ENCODE measurements around the gene PSMG4. TPM values are rescaled to one million over a fixed set of nuclear protein-coding genes. Genes with fewer than 3 reads are reported as not detected.

The PSMG4 gene
- total and polyA plus RNA-seq, 2 donors from 2014 or later, result 24.9 to 36.8 TPM

- H3K9me3 ChIP-seq (ENCODE audit: control insufficient read depth in 2 of 3, insufficient read depth in 1 of 3, low read length in 3 of 3), result no peaks in the 10 kb centered on the region
- no peaks in the 10 kb centered on the region for H3K27me3 ChIP-seq (ENCODE audit: control insufficient read depth, insufficient read depth, low read length)
- no peaks in the 10 kb centered on the region for H3K4me1 ChIP-seq (ENCODE audit: control insufficient read depth in 2 of 3, insufficient read depth in 2 of 3, low read depth in 1 of 3, low read length in 3 of 3)
- DNase-seq, result peak in 1 of 5 donors; percentile 16
- no peak for FAIRE-seq
- H3K27ac ChIP-seq (ENCODE audit: low read depth in 2 of 2, low read length in 2 of 2), result no peak overlapping the region
- intact Hi-C loops (cut with DNase I), result no loop called here
- no peaks in the 10 kb centered on the region for H3K36me3 ChIP-seq (ENCODE audit: control insufficient read depth in 2 of 3, insufficient read depth in 3 of 3, low read length in 3 of 3)
- H3K4me3 ChIP-seq (ENCODE audit: low read length in 3 of 3), result no peak overlapping the region
- TF ChIP-seq CTCF (IDR thresholded peaks at IDR 0.05; ENCODE audit: borderline replicate concordance, extremely low read depth, insufficient read depth), result no peak
- H3K9ac ChIP-seq (ENCODE audit: low read length in 3 of 3), result no peak overlapping the region
Observed at GRCh38 chr6:3314621-3315467, 56.1 kb downstream of the PSMG4 start.

- H3K27ac ChIP-seq (ENCODE audit: low read depth in 2 of 2, low read length in 2 of 2), result no peak overlapping the region
- intact Hi-C loops (cut with DNase I), result no loop called here
- H3K9ac ChIP-seq (ENCODE audit: low read length in 3 of 3), result no peak overlapping the region
- FAIRE-seq (no peak), DNase-seq (no peak)
- no peaks in the 10 kb centered on the region for H3K36me3 ChIP-seq (ENCODE audit: control insufficient read depth in 2 of 3, insufficient read depth in 3 of 3, low read length in 3 of 3)
- H3K9me3 ChIP-seq (ENCODE audit: control insufficient read depth in 2 of 3, insufficient read depth in 1 of 3, low read length in 3 of 3), result no peaks in the 10 kb centered on the region
- no peaks in the 10 kb centered on the region for H3K4me1 ChIP-seq (ENCODE audit: control insufficient read depth in 2 of 3, insufficient read depth in 2 of 3, low read depth in 1 of 3, low read length in 3 of 3)
- no peaks in the 10 kb centered on the region for H3K27me3 ChIP-seq (ENCODE audit: control insufficient read depth, insufficient read depth, low read length)
- no peak overlapping the region for H3K4me3 ChIP-seq (ENCODE audit: low read length in 3 of 3)
- no peak for TF ChIP-seq CTCF (IDR thresholded peaks at IDR 0.05; ENCODE audit: borderline replicate concordance, extremely low read depth, insufficient read depth)
Observed at GRCh38 chr6:3315841-3316240, 57.1 kb downstream of the PSMG4 start.

- no peak for TF ChIP-seq CTCF (IDR thresholded peaks at IDR 0.05; ENCODE audit: borderline replicate concordance, extremely low read depth, insufficient read depth)
- Histone ChIP-seq H3K4me1 (ENCODE audit: control insufficient read depth in 2 of 3, insufficient read depth in 2 of 3, low read depth in 1 of 3, low read length in 3 of 3) (no peaks in the 10 kb centered on the region), H3K9ac (ENCODE audit: low read length in 3 of 3) (no peak overlapping the region), H3K27me3 (ENCODE audit: control insufficient read depth, insufficient read depth, low read length) (no peaks in the 10 kb centered on the region), H3K9me3 (ENCODE audit: control insufficient read depth in 2 of 3, insufficient read depth in 1 of 3, low read length in 3 of 3) (no peaks in the 10 kb centered on the region), H3K27ac (ENCODE audit: low read depth in 2 of 2, low read length in 2 of 2) (no peak overlapping the region), H3K36me3 (ENCODE audit: control insufficient read depth in 2 of 3, insufficient read depth in 3 of 3, low read length in 3 of 3) (no peaks in the 10 kb centered on the region), H3K4me3 (ENCODE audit: low read length in 3 of 3) (no peak overlapping the region)
- FAIRE-seq (no peak), DNase-seq (no peak)
- intact Hi-C loops (cut with DNase I), result no loop called here
Observed at GRCh38 chr6:3316331-3316730, 57.6 kb downstream of the PSMG4 start.

All from kidney (tissue), 14 donors.